ENCODE measurements around the gene FLNB. TPM values are rescaled to one million over a fixed set of nuclear protein-coding genes. Genes with fewer than 3 reads are reported as not detected.

Gene FLNB
- polyA plus RNA-seq, 1 of the 3 experiments (the other 2 are of a cell fraction) = 127 TPM

- H2AFZ ChIP-seq (ENCODE audit: low read depth) = no peak overlapping the region
- 96% methylated on average over 13 of the region's 13 CpGs for WGBS (ENCODE audit: low lambda C conversion rate)
- DNase-seq = no peak
- no peak overlapping the region for H3K9ac ChIP-seq
- TF ChIP-seq IRF3 (IDR thresholded peaks at IDR 0.05; ENCODE audit: low read depth, low read length) (no peak), MXI1 (IDR thresholded peaks at IDR 0.05; ENCODE audit: low read depth, low read length) (no peak), USF1 (IDR thresholded peaks at IDR 0.05; ENCODE audit: borderline replicate concordance, low read depth) (no peak), ZBTB33 (IDR thresholded peaks at IDR 0.05; ENCODE audit: borderline replicate concordance, low read depth) (no peak), GATA2 (CRISPR knock-in tag; IDR thresholded peaks at IDR 0.05) (no peak), SIN3A (IDR thresholded peaks at IDR 0.05; ENCODE audit: borderline replicate concordance, low read depth, low read length) (no peak)
- no peaks in the 10 kb centered on the region for H3F3A ChIP-seq (replicated peaks; ENCODE audit: insufficient read depth)
- peaks cover 55 to 88% of the 10 kb centered on the region in 2 experiments for H3K36me3 ChIP-seq (replicated peaks in 1 of 2; ENCODE audit: control insufficient read depth in 1 of 2, insufficient read depth in 2 of 2, low read length in 1 of 2)
- H3K79me2 ChIP-seq (ENCODE audit: insufficient read depth) = no peaks in the 10 kb centered on the region
- H3K9me2 ChIP-seq = no peaks in the 10 kb centered on the region
- no peaks in the 10 kb centered on the region for H3K9me3 ChIP-seq
- no peaks in the 10 kb centered on the region for H4K20me1 ChIP-seq (ENCODE audit: insufficient read depth)
- no peak overlapping the region for H3K4me2 ChIP-seq
- ChIA-PET CTCF (interaction anchor here (0.6 to 1.2 kb wide), 2 partner anchors 143 to 442 kb away, joined by 3 to 4 read pairs; partner anchors contain the start of gene FLNB), POLR2A (no interaction called here)
- H3K27ac ChIP-seq (ENCODE audit: low read depth in 2 of 2, low read length in 1 of 2) = no peak overlapping the region
- no peak overlapping the region for H3K4me3 ChIP-seq (ENCODE audit: low read depth in 2 of 2, low read length in 1 of 2)
- H3K27me3 ChIP-seq (ENCODE audit: insufficient read depth) = no peaks in the 10 kb centered on the region
- H3K4me1 ChIP-seq (ENCODE audit: control insufficient read depth in 1 of 2, insufficient read depth in 2 of 2, low read depth in 1 of 2, low read length in 1 of 2) = no peaks in the 10 kb centered on the region
These were observed 142.6 kb downstream of the FLNB start for GRCh38 chr3:58150810-58151199.

GRCh38 chr3:58151637-58152036 is 143.4 kb downstream of the FLNB start:
- H3K27ac ChIP-seq (ENCODE audit: low read depth in 2 of 2, low read length in 1 of 2) = no peak overlapping the region
- ChIA-PET POLR2A (no interaction called here), CTCF (interaction anchor here (1.2 kb wide), 1 partner anchor 144 kb away, joined by 4 read pairs; the partner anchor contains the start of gene FLNB)
- H3K79me2 ChIP-seq (ENCODE audit: insufficient read depth) = no peaks in the 10 kb centered on the region
- no peak for DNase-seq
- no peaks in the 10 kb centered on the region for H4K20me1 ChIP-seq (ENCODE audit: insufficient read depth)
- no peak overlapping the region for H2AFZ ChIP-seq (ENCODE audit: low read depth)
- 88% methylated on average over 3 of the region's 3 CpGs for WGBS (ENCODE audit: low lambda C conversion rate)
- peaks cover 61 to 87% of the 10 kb centered on the region in 2 experiments for H3K36me3 ChIP-seq (replicated peaks in 1 of 2; ENCODE audit: control insufficient read depth in 1 of 2, insufficient read depth in 2 of 2, low read length in 1 of 2)
- TF ChIP-seq USF1 (IDR thresholded peaks at IDR 0.05; ENCODE audit: borderline replicate concordance, low read depth) (no peak), SIN3A (IDR thresholded peaks at IDR 0.05; ENCODE audit: borderline replicate concordance, low read depth, low read length) (no peak), POLR2AphosphoS5 (IDR thresholded peaks at IDR 0.05; ENCODE audit: low read depth, low read length) (no peak), CTCF (IDR thresholded peaks at IDR 0.05) (no peak), NRF1 (IDR thresholded peaks at IDR 0.05; ENCODE audit: low read depth, low read length) (no peak), EZH2phosphoT487 (IDR thresholded peaks at IDR 0.05; ENCODE audit: borderline replicate concordance, low read depth) (no peak), RCOR1 (IDR thresholded peaks at IDR 0.05; ENCODE audit: low read length) (no peak), USF2 (IDR thresholded peaks at IDR 0.05; ENCODE audit: borderline replicate concordance, low read depth, low read length) (no peak), FOXM1 (IDR thresholded peaks at IDR 0.05; ENCODE audit: low read depth) (no peak), EP300 (IDR thresholded peaks at IDR 0.05; ENCODE audit: borderline replicate concordance in 1 of 2, low read depth in 1 of 2, low read length in 1 of 2) (no peak)
- no peaks in the 10 kb centered on the region for H3K9me3 ChIP-seq
- no peaks in the 10 kb centered on the region for H3K4me1 ChIP-seq (ENCODE audit: control insufficient read depth in 1 of 2, insufficient read depth in 2 of 2, low read depth in 1 of 2, low read length in 1 of 2)
- no peaks in the 10 kb centered on the region for H3K9me2 ChIP-seq
- H3K27me3 ChIP-seq (ENCODE audit: insufficient read depth) = no peaks in the 10 kb centered on the region
- H3K9ac ChIP-seq = no peak overlapping the region
- H3K4me2 ChIP-seq = no peak overlapping the region
- no peak overlapping the region for H3K4me3 ChIP-seq (ENCODE audit: low read depth in 2 of 2, low read length in 1 of 2)
- no peaks in the 10 kb centered on the region for H3F3A ChIP-seq (replicated peaks; ENCODE audit: insufficient read depth)

Measured in SK-N-SH (cell line).